Pons (tissue), 1 donor: ENCODE results near the gene LIMS2.

Experiments used
- DNase-seq: peaks from one replicate; pipeline ENCODE4 v3.0.0-alpha.2; 2016; ENCODE audit warnings: low spot score

Gene LIMS2

DNA sequence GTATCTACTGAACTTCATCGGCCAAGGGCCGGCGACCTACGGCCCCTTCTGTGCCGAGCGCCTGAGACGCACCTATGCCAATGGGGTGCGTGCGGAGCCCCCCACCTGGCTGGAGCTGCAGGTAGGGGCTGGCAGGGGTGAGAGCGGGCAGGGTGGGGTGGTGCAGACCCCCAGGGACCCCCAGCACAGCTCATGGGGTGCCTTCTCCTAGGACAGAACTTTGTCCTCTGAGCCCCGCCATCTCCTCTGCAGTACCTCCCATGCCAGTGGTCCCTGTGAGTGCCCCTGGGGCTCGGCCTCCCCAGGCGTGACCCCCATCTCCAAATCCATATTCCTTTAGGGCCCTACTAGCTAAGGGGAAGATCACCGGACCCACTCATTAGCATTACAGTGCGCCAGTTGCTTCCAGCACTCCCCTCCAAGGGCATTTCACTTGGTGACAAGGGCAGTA, 53.3 kb downstream of the LIMS2 start:
- DNase-seq = no peak

DNA sequence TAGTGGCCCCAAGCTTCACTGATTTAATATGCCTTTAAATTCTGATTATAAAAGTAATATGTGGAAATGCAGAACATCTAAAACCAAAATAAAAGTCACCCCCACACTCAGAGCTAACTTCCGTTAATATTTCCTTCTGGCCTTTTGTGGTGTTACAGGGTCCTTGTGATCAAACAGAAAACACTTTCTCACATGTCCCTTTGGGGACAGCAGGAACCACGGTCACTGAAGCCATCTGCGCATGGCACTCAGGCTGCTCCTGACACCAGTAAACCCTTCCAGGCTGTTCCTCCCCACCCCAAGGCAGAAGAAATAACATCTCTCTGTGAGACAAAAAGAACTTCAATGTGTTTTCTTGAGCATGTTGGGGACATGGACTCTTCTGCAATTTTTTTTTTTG, 54.5 kb downstream of the LIMS2 start:
- no peak for DNase-seq

DNA sequence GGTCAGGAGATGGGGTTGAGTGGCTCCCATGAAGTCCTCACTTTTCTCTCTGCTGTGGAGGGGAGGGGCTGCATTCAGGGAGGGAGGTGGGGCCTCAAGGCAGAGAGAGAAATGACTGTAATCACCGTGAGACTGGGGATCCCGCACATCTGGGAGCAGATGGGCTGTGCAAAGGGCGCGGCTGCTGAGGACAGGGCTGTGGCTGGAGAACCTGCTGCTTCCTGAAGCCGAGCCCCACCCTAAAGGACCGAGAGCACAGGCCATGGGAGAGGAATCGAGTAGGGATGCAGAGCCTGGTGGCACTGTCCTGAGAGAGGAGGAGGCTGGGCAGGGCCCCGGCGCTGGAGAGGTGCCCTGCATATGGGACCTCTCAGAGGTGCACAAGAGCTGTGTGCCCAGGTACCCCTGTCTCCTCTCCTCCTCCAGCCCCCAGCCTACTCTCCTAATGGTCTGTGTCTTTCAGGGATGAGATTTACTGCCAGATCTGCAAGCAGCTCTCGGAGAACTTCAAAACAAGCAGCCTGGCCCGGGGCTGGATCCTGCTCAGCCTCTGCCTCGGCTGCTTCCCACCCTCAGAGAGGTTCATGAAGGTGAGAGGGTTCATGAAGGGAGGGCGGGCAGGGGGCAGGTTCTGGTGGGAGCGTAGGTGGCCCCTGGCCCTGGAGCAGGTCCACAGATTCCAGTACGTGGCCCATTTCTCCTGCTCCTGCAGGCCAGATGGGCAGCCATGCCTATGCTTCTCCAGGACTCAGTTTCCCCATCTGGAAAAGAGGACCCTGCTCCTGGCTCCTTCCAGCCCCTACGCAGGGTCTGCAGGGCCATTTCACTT, 55.2 kb downstream of the LIMS2 start:
- no peak for DNase-seq

DNA sequence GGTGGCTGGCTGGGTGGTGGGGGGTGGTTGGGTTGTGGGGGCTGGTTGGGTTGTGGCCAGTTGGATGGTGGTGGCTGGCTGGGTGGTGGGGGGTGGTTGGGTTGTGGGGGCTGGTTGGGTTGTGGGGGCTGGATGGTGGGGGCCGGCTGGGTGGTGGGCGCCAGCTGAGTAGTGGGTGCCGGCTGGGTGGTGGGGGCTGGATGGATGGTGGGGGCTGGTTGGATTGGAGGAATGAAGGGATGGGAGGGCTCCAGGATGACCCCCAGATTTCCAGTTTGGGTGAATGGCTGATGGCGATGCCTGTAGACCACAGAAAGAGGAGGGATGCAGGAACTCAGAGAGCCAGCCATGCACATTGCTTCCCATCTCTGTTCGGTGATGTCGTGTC, 56.1 kb downstream of the LIMS2 start:
- no peak for DNase-seq

DNA sequence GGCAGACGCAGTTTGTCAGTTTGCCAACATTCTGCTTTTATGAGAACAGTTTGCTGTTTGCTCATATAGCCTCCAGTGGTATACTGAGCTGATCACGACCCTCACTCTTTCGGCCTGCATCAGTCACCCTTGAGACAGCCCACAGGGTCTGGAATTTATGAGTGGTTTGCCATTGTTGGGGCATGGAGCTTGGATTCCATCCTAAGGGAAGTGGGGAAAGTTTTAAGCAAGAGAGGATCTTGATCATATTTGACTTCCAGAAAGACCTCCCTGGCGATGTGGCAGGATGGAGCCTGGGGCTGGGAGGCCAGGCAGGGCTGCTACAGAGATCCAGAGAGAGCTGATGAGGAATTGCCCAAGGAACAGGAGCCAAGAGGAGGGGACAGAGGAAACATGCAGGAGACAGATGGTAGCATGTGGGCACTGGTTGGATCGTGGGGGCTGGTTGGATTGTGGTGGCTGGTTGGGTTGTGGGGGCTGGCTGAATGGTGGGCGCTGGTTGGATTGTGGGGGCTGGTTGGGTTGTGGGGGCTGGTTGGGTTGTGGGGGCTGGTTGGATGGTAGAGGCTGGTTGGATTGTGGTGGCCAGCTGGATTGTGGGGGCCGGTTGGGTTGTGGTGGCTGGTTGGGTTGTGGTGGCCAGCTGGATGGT, 56.7 kb downstream of the LIMS2 start:
- DNase-seq = no peak

DNA sequence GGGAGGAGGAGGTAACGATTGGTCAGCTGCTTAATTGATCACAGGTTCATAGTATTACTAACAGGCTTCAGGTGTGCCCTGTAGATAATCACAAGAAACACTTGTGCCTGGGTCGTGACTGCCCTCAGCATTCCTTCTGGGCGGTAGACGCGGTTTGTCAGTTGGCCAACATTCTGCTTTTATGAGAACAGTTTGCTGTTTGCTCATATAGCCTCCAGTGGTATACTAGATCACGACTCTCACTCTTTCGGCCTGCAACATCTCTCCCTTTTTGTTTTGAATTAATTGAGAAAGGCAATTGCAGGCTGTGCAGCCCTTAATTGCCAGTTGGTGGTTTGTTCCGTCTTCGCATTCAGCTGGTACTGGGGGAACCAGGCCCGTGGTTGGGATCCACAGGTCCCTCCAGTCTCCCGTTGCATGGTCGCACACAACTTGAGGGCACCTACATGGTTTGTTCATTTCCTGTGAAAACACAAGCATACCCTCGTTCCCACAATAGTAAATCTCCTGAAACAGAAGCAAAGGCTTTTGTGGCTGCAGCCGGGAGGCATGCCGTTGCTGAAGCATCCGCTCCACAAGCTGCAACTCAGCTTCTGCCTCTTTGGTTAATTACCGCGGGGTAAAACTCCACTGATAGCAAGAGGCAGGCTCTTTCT, 59.7 kb downstream of the LIMS2 start:
- no peak for DNase-seq

DNA sequence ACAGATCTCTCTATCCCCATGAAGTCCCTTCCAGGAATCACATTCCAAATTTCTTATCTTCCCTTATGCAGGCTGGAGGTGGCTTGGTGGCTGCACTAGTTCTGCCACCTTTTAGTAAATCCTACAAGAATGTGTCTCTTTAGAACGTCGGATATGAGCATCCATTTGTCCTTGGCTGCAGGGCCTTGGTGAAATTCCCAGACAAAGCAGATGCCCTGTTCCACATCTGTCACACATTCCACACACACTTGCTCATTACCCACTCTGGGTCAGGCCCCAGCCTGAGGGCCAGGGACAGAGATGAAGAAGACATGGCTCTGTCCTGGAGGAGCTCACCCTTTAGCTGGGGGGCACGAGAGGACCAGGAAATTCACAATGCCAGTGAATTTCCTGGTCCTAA, 60.6 kb downstream of the LIMS2 start:
- DNase-seq = no peak

DNA sequence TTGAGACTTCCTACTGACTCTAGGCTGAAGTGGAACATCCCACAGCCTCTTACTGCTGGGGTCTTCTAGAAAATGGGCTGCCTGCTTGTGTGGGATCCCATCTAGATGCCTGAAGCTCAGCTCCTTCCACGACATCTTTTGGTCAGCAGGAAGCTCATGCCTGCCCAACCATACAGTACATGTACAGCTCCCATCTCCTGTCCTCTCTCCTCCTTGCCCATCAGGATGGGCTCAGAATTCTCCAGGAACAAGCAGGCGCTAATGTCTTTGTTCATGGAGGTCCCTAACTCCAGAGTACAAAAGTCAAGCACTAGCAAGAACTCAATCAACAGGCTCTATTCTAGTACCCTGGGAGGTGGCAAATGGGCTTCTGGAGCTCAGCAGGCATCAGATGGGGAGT, 61.1 kb downstream of the LIMS2 start:
- DNase-seq = no peak

DNA sequence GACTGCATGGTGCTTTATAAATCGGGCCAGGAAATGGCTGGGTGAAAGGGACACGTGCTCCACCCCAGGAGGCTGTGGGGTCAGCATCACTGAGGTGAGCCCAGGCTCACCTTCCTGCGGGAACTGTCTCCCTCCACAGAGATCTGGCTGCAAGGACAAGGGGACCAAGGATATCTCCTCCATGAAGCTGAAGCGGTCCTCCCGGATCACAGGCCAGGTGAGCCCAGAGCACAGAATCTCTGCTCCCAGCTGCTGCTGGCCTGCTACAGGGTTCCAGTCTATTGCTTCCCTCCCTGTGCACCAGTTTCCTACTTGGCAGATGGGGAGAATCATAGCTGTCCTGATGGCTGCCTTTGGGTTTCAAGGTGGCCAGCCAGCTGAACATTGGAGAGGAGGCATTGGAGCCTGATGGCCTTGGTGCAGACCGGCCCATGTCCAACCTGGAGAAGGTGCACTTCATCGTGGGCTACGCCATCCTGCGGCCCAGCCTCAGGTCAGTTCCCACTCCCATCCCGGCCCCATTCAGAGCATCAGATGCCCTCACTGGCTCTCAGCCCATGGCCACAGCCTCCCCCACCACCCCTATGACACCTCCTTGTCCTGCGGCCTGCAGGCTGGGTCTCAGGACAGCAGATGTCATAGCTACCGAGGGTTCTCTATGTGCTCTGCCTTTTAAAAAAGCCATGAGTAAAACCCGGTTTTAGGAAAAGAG, 63.1 kb downstream of the LIMS2 start:
- DNase-seq = no peak

DNA sequence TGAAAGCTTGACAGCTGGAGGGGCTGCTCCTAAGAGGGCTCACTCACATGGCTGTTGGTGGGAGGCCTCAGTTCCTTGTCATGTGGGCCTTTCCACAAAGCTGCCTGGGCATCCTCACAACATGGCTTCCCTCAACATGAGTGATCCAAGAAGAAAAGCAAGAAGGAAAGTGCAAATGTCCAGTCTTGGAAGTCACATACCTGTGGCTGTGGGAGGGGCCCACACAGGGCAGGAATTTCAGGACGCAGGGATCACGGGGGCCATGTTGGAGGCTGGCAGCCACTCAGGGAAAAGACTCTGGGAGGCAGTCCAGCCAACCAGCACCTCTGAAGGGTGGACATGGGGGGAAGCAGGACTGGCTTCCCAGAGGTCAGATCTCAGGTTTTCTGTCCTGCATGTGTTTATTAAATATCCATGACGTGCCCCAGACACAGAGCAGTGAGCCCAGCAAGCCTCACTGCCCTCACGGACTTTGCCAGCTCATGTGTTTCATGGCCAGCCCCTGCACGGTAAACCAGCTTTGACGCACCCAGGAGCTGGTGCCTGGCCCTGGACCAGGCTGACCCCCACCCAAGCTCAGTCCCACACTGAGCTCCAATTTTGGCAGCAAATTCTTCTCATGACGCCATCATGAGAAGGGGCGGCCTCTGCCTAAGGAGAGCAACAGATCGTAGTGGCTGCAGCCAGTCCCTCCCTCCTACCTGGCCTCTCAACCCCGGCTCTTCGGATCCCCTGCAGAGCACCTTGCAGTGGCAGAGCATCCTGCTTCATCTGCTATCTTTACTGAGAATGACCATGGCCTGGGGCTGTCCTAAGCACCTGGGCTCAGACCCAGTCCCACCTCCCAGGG, 64.0 kb downstream of the LIMS2 start:
- no peak for DNase-seq

DNA sequence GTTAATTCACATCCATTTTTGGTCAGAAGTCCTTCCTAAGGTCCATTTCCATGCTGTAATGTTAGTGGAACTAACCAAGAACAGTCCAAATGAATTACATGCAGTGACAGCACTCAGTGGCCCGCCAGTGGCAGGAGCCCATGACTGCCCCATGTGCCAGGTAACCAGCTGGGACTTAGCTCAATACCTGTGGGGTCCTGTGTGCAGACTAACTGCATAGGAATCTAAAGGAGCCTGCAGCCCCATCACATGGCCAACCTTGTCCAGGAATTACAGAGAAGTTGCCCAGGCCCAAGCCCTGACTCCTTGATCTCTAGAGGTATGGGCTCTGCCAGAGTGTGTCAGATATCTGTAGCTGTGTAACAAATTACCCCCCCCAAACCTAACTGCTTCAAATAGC, 64.8 kb downstream of the LIMS2 start:
- DNase-seq = no peak

DNA sequence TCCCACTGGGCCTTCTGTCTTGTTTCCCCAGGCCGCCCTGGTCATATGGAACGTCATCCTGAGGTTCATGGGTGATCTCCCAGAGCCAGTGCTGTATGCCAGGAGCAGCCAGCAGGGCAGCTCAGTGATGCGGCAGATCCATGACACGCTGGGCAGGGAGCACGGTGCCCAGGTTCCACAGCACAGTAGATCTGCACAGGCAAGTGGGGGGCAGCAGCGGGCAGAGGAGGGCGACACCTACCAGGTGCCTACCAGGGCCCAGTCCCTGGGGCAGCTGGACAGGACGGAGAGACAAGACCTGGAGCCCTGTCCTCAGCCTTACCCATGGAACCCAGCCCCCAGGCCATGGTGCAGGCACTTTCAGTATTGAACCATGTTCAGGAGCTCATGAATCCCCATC, 65.5 kb downstream of the LIMS2 start:
- DNase-seq = no peak

DNA sequence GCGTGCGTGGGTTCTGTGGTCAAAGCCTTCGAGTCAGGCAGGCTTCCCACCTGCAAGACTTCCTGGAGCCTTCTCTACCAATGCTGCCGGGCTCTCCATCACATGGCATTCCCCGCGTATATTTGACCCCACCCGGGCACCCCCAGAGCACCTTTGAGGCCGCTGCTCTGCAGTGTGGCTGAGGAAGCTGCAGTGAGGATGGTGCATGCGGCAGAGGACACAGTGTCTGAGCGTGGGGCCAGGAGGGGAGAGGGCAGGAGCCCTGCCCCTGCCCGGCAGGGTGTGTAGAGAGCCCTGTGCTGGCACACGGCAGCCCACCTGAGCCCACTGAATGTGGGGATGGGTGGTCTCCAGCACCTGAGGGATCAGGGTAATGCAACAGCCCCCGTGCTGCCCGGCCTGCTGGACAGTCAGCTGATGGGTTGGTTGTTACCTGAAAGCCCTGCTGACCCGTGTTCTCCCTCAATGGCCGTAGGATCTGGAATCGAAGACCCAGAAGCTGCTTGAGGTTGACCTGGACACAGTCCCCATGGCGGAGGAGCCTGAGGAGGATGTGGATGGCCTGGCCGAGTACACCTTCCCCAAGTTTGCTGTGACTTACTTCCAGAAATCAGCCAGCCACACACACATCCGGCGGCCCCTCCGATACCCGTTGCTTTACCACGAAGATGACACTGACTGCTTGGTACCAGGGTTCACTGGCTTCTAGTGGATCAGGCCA, 66.1 kb downstream of the LIMS2 start:
- no peak for DNase-seq

DNA sequence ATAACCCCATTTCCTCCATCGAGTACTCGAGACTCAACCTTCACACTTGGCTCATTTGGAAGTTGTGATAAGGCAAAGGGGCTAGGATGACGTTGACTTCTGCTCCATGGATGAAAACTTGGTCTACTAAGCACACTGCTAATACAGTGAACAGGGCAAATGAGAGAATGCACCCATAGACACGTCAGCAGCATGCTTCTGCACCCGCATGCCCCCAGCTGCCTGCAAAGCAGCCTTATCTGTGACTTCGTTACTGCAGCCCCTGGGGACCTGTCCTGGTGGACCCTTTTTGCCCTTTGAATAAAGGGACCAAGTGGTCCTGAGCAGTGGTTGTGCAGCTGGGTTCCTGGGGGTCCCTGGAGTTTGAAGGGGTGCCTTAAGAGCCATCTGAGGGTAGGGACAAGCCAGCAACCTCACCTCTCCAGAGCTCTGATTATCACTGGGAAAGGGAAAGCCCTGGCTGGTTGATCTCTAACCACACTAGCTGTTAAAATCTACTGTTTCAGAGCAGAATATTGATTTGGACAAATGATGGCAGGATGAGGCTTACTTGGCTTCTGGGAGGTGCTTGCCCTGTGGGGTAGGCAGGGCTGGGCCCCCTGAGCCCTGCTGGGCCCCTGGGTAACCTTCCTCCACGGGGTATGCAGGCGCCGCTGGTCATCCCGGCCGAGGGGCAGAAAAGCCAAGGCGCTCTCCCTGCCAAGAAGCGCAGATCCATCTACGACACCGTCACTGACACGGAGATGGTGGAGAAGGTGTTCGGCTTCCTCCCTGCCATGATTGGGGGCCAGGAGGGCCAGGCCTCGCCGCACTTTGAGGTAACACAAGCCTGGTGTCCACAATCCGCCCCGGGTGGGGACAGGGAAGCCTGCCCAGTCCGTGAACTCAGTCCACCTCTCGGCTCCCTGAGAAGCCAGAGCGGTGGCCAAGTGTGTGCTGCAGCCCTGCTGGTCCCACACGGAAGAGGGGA, 67.0 kb downstream of the LIMS2 start:
- no peak for DNase-seq

DNA sequence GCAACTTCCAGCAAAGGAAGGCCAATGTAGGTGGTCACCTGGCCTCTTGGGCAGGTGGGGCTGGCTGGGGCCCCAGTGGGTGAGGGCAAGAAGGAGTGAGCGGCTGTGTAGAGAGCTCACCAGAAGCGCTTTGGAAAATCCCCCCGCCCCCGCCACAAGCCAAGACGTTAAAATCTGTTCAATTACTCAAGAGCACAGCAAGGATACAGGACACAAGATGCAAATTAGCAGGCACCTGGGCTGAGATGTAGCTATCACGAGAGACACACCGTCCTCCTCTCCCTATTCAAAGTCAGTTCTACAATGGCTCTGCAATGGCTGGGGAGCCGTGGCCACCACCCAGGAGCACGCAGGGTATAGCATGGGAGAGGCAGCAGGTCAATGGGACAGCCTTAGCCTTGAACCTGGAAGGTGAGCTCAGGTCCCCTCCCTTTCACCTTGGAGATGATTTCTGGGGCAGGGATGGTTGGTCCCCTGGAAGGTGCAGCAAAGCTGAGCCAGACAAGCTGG, 67.9 kb downstream of the LIMS2 start:
- DNase-seq = no peak

DNA sequence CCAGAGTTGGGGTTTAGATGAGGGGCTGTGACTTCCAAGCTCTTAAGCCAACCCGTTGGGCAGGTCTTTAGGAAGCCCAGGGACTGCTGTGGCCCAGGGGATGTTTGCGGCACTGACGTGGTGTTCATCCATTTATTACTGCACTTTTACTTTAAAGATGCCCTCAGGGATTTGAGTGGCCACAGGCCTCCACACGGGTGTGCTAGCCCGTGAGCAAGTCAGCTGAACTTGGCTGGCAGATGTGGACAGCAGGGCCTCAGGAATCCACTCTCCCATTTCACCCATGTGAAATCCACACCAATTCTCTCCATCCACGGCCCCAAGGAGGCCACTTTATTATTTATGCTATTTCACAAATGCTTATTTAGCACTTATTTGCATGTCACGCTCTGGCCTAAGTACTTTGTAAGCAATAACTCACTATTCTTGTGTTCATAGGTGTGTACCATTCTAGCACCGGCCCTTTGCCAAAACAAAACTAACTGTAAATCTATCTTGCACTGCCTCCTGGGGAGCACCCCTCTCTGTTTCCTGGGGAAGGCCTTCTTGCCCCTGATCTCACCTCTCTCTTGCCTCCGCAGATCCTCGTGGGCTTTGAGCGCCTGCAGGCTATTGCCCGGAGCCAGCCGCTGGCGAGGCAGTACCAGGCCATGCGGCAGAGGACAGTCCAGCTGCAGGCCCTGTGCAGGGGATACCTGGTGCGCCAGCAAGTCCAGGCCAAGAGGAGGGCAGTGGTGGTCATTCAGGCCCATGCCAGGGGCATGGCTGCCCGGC, 68.5 kb downstream of the LIMS2 start:
- DNase-seq = no peak

DNA sequence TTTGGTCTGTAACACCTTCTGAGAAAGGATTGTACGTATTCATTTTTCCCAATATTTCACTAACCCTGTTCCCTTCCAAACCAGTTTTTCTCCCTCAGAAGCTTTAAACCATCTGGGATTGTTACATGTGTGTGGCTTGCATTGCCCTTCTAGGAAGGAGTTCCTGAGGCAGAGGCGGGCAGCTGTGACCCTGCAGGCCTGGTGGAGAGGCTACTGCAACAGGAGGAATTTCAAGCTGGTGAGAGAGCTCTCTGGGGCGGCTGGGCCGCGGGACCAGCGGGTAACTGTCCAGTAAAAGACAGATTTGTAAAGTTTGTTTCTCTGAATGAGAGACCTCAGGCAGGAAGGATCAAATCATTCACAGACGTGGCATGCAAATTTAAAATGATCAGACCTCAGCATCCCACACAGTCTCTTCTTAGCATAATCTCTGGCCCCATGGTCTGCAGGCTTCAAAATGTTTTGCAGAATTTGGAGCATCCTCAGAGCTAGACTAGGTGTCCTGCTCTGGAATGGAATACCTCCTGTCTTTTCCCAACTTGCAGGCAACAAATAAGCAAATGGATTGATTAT, 69.6 kb downstream of the LIMS2 start:
- DNase-seq = no peak

DNA sequence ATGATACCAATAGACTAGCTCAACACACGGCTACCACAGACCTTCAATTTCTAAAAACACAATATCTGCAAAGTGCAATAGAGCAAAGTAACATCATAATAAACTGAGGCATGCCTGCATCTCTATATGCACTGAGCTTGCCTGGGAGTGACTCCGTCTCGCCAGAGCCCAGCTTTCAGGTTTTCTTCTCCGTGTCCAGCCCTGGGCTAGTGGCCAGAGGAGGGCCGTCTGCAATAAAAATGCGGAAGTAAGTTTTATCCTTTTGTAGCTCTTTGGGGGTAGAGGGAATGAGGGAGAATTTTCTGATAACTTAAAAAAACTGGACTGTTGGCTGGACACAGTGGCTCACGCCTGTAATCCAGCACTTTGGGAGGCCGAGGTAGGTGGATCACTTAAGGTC, 70.3 kb downstream of the LIMS2 start:
- DNase-seq = no peak
